NCI-H1105 (cell line): ENCODE measurements around the gene ASZ1.

ENCODE experiments used
- DNase-seq: peaks from one replicate; lab custom pipeline; 2025; lab: John Stamatoyannopoulos, UW

Gene ASZ1

DNA sequence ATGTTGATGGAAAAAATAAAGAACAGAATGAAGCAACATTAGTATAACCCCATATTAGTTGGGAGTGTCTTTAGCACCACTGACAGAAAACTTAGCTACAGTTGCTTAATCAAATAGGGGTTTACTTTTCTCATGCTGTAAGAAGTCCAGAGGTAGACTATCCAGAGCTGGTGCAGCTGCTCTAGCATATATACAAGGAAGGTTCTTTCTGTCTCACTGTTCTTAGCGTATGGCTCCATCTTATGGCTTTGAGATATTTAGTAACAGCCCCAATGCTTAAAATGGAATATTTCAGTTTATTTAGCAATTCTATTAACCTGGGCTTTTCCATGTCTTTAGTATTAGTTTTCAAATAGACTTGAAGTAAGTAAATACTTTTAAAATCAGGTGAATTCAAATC is 89.3 kb downstream of the ASZ1 start:
- no peak for DNase-seq

DNA sequence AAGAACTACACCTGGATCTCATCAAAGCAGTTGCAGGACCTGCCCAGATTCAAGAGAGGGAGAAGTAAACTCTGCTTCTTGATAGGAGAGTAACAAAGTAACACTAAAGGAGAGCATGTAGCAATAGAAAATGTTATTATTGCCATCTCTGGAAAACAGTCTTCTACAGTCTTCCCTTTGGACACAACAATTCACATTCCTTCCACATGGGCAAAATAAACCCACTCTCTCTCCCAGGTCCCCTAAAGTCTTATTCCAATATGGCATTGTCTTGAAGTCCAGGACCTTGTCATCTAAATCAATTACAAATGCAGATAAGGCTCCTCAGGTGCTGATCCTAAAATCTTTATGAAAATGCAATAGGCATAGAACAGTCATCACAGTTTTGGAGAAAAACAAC is 94.1 kb downstream of the ASZ1 start:
- DNase-seq: no peak

GRCh38 chr7:117332031-117332430 is 95.3 kb downstream of the ASZ1 start:
- DNase-seq: no peak

DNA sequence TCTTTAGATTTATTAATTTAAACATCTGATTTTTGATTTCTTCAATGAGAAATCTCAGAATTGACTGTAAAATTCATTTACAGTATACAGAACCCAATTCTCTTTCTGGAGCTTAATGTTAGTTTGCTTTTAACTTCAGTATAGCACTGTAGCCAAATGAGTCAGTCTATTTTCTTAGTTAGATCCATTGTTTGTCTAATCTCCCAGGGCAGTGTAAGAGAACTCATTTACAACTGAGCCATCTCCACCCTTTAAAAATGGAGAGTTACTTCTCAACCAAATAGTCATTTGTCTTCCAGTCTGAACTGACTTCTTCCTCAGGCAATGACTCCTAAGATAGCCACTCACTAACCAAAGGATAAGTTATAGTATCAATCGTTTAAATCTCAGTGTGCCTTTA is 101.5 kb downstream of the ASZ1 start:
- DNase-seq: no peak

- DNase-seq: no peak
Measured at GRCh38 chr7:117324960-117325359, 102.3 kb downstream of the ASZ1 start.

DNA sequence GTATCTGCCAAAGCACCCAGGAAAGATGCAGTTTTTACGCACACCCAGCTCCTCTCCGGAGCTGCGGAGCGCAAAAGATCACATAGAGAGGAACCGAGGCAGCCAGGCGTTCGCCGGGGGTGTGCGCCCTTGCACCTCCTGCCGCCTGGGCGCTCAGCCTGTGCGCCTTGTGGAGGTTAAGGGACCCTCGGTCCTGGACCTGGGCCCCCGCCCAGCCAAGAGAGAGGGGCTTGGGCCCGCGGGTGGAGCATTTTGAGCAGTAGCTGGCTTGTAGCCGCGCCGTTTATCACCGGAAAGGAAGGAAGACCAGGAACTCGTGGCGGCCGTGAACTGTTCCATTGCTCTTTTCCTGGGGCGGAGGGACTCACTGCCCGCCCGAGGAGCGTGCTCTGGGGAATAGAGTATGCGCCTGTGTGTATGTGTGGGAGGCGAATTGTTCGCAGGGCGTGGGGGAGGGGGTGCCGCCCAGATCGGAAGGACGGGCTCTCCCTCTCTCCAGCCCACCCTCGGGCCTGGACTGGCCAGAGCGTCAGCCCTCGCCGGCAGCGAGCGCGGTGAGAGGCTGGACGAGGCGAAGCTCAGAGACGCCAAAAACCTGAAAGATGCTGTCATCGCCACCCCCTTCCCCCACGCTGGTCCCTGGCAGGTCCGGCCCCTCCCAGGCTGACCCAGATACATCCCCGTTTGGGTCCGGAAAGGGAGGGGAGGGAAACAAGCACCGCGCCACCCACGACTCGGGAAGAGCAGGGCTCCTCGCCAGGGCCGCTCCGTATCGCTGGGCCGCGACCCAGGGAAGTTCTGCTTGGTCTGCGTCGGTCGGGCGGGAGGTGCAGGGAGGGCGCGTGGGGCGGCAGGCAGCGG is 103.2 kb downstream of the ASZ1 start:
- peak; percentile 20 for DNase-seq

GRCh38 chr7:117323305-117323850 is 103.9 kb downstream of the ASZ1 start:
- DNase-seq: peak; percentile 8

GRCh38 chr7:117322741-117323304 is 104.5 kb downstream of the ASZ1 start, which contains the start of gene WNT2:
Gene WNT2 (minus strand): TSS chr7:117323058. CDS start chr7:117322989, 69 bp downstream.
- no peak for DNase-seq

DNA sequence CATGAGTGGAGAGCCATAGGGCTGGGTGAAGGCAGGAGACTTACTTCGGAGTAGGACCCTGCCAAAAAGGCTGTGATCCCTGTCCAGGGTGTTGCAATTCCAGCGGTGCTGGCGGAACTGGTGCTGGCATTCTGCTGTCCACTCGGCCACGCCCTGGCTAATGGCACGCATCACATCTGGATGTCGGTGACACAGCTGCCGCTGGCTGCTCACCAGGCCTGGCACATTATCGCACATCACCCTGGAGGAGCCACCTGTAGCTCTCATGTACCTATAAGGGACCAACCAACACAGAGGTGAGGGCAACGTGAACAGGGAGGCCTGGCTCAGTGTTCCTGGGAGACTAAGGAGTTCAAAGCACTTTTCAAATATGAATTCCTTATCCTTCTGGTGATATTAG is 106.8 kb downstream of the ASZ1 start:
- DNase-seq: no peak

- no peak for DNase-seq
Measured at GRCh38 chr7:117319181-117319580, 108.1 kb downstream of the ASZ1 start.

GRCh38 chr7:117313582-117313981 is 113.7 kb downstream of the ASZ1 start:
- no peak for DNase-seq
